Mesodermal cell (in vitro differentiated cells): Measurements from ENCODE around the gene PDF.

Experiments used
- H3K27ac ChIP-seq: 2 replicates; pipeline ENCODE4 v1.7.0; 2013; ENCODE audit warnings: mild to moderate bottlenecking, low read depth, low read length, moderate library complexity; ENCODE audit not compliant: severe bottlenecking
- H3K36me3 ChIP-seq: 2 replicates; pipeline ENCODE4 v1.7.1; 2013; ENCODE audit warnings: mild to moderate bottlenecking, low read length, moderate library complexity; ENCODE audit not compliant: control insufficient read depth, insufficient read depth
- H3K4me1 ChIP-seq: one replicate; pipeline ENCODE4 v1.7.1; 2013; ENCODE audit warnings: mild to moderate bottlenecking, low read length; ENCODE audit not compliant: insufficient read depth, control insufficient read depth, poor library complexity, severe bottlenecking
- H3K4me3 ChIP-seq: 2 replicates; pipeline ENCODE4 v1.7.0; 2013; ENCODE audit warnings: low read length, control low read depth, mild to moderate bottlenecking; ENCODE audit not compliant: insufficient read depth, poor library complexity, severe bottlenecking; ENCODE audit errors: extremely low read depth
- H3K9me3 ChIP-seq: 2 replicates; pipeline ENCODE4 v1.7.1; 2013; ENCODE audit warnings: mild to moderate bottlenecking, low read length, moderate library complexity; ENCODE audit not compliant: control insufficient read depth
- WGBS, 2 experiments: methylation state at CpG; one replicate each; pipeline ENCODE4 v1.1.5; 2013; ENCODE audit warnings: missing lambda C conversion rate in 2 of 2; ENCODE audit not compliant: insufficient coverage in 2 of 2; 5-methylcytosine and 5-hydroxymethylcytosine counted together

The PDF gene

DNA sequence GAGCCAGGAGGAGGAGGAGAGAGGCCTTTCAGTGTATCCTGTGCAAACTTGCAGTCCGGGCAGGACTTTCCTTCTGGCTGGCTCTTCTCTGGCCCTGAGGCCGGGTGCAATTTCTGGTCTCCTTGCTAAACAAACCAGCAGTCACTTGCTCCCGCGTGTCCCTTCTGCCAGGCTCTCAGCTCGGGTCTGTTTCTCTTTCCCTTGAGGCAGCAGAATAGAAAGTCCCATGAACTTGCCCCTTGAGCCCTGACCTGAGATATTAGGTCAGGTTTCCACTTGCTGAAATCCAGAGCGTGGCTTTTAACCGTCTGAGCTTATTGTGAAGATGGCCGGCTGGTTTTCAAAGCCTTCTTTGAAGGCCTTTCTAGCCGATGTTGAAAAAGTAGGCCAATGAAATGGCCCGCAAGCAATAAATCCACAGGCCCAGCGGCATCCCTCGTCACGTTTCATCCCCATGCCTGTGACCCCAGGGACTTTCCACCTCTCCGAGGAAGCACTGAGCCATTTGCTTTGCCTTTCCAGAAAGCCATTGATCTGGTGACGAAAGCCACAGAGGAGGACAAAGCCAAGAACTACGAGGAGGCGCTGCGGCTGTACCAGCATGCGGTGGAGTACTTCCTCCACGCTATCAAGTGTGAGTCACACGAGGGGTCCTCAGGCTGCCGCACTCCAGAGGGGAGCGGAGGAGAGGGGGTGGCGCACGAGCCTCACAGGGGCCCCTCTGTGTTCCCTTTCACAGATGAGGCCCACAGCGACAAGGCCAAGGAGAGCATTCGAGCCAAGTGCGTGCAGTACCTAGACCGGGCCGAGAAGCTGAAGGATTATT, 14.7 kb downstream of the PDF start:
- Histone ChIP-seq H3K27ac (no peak overlapping the region), H3K9me3 (no peaks in the 10 kb centered on the region), H3K36me3 (peaks cover 64% of the 10 kb centered on the region), H3K4me3 (no peak overlapping the region), H3K4me1 (no peaks in the 10 kb centered on the region)
- 96 to 97% methylated on average over 28 to 30 of the region's 30 CpGs for WGBS, 2 experiments

DNA sequence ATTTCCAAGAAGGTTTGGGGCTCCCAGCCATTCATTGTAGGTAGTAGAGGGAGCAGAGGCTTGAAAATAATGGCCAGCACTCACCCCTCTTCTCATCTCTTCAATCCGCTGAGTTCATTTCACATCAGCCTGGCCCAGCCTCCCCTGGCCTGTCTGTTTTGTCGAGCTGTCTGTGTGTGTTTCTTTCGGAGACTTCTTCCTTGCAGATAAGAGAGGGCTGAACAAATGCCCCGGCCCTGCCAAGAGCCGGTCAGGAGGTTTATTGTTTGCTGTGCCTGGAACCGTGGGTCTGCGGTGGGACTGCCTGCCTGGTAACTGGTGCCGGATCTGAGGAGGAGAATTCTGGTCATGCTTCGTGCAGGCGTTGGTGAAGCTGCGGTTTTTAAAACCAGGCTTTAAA, 15.9 kb downstream of the PDF start:
- Histone ChIP-seq H3K36me3 (peaks cover 52% of the 10 kb centered on the region), H3K4me1 (no peaks in the 10 kb centered on the region)

DNA sequence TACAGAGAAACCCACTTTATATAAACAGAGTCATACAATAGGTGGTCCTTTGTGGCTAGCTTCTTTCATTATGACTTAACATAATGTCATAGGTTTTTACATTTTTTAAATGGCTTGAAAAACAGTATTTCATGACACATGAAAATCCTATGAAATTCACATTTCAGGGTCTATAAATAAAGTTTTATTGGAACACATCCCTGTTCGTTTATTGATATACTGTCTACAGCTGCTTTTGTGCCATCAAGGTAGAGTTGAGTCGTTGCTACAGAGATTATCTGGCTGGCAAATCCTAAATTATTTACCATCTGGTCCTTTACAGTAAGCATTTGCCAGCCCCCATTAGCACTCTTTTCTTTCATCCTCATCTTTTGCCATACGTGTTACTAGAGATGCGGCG, 16.9 kb downstream of the PDF start:
- H3K4me1 ChIP-seq = no peaks in the 10 kb centered on the region
- H3K9me3 ChIP-seq = no peaks in the 10 kb centered on the region
- no peak overlapping the region for H3K27ac ChIP-seq
- no peak overlapping the region for H3K4me3 ChIP-seq
- WGBS, 2 experiments = 96 to 100% methylated on average over 2 to 5 of the region's 5 CpGs
- H3K36me3 ChIP-seq = peaks cover 42% of the 10 kb centered on the region

More for the DNA sequence above, 15.9 kb downstream of the PDF start:
- no peaks in the 10 kb centered on the region for H3K9me3 ChIP-seq
- no peak overlapping the region for H3K4me3 ChIP-seq
- 93% methylated on average over 10 to 11 of the region's 11 CpGs for WGBS, 2 experiments
- H3K27ac ChIP-seq = no peak overlapping the region

DNA sequence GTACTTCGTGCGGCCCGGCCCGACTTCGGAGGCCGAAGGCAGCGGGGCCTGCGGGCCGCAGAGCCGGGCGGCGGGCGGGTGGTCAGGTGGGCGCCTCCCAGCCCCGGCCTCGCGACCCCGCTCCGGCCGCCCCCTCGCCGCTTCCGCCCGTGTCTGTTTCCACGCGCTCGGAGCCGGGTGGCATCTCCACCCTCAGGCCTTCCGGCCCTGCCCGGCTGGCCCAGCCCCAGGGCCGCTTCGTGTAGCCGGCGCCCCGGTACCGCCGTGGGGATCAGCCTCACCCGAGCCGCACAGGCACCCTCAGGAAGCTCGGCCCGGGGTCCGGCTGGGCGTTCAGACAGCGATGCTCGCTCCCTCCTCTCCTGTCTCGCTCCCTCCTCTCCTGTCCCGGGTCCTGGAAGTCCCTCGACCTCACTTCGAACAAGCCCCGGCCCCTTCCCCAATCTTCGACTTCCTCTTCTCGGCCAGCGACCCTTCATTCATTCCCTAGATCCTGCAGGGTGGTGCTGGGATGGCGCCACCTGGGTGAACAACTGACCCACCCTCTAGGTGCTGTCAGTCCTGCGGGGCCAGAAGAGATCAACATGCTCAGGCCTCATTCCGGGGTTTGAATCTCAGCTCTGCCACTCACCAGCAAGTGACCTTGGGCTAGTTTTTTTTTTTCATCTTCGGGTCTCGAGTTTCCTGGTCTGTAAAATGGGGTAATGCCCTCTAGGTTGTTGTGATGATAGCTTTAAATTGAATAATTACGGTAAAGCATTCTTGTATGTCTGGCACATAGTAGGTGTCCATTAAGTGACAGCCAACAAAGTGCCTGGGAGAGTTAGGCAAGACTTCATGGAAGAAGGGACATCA, 18.6 kb downstream of the PDF start:
- H3K4me1 ChIP-seq = no peaks in the 10 kb centered on the region
- H3K36me3 ChIP-seq = peaks cover 31% of the 10 kb centered on the region
- 3% methylated on average over 55 to 57 of the region's 59 CpGs for WGBS, 2 experiments
- H3K4me3 ChIP-seq = peak overlapping the region; percentile 78
- H3K27ac ChIP-seq = peak overlapping the region; percentile 55
- no peaks in the 10 kb centered on the region for H3K9me3 ChIP-seq

DNA sequence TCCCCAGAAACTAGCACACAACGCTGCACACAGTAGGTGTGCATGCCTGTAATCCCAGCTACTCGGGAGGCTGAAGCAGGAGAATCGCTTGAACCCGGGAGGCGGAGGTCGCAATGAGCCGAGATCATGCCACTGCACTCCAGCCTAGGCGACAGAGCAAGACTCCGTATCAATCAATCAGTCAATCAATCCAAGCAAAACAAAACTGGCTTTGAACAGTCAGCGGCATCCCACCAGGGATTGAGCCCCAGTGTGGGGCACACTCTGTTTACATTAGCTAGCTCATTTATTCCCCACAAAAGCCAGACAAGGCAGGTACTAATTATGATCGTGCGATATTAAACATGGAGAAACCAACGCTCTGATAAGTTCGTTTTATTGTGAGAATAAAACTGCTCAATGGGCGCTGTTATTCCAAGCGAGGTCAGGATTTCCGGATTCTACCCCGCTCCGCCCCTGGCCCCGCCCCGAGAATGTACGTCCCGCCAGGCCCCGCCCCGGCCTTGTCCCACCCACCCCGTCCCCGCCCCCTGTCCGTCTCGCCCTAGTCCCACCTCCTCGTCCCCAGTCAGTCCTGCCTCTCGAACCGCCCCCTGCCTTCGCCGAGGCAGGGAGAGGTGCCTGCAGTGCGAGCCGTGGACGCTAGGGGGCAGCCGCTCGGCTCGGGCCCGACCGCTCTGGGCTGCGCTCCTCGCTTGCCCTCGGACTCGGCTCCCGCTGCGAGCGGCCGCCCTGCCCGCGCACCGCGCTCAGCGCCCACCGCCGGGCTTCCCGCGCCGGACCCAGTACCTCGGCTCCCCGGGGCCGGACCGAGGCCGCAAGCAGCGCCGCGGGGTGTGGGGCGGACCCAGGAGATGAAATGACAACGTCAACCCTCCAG, 19.5 kb downstream of the PDF start, which contains the start of gene VPS4A:
TSS of gene VPS4A (plus strand) at position 698 of the 880 bp plus-strand sequence. CDS start at position 860, 162 bp downstream.
- peak within 1 kb of the TSS; percentile 55 for H3K27ac ChIP-seq
- H3K9me3 ChIP-seq = no peaks in the 10 kb centered on the region
- no peaks in the 10 kb centered on the region for H3K4me1 ChIP-seq
- peak within 1 kb of the TSS; percentile 78 for H3K4me3 ChIP-seq
- H3K36me3 ChIP-seq = peaks cover 23% of the 10 kb centered on the region
- WGBS, 2 experiments = 8 to 18% methylated on average over 39 to 52 of the region's 70 CpGs

DNA sequence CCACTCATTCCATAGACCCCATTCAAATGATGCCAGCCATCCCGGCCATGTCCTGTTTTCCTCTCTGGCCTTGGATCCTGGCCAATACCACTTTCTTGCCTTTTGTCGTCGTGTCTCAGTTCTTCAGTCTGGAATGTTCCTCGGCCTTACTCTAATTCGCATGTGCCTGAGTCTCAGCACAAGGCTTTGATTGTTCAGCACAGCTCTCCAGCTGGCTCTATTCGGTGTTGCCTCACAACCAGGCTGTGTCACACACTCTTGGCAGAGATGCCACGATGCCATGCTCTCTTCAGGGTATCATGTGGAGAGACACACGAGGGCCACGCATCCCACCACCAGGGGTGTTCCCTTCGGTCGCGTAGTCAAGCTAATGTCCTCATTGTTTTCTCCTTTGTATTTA, 21.1 kb downstream of the PDF start:
- 87 to 91% methylated on average over 8 to 9 of the region's 12 CpGs for WGBS, 2 experiments
- peaks cover 8% of the 10 kb centered on the region for H3K36me3 ChIP-seq
- no peak overlapping the region for H3K27ac ChIP-seq
- H3K4me3 ChIP-seq = no peak overlapping the region
- H3K9me3 ChIP-seq = no peaks in the 10 kb centered on the region
- H3K4me1 ChIP-seq = no peaks in the 10 kb centered on the region

DNA sequence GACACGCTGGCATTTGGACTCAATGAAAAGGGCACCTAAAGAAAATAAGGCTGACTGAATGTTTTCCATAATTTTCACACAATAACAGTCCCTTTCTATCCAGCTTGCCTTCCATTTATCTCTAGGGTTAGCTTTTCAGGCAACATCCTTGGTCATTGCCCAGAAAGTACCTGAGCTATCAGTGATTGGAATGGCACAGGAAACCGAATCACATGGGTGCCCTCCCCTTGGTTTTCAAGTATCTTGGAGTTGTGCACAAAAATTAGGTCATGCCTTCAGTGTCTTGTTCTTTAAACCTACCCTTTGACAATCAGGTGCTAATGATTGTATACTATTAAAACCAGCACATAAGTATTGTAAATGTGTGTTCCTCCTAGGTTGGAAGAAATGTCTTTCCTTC, 22.5 kb downstream of the PDF start:
- no peaks in the 10 kb centered on the region for H3K9me3 ChIP-seq
- H3K36me3 ChIP-seq = peaks cover 2% of the 10 kb centered on the region
- no peak overlapping the region for H3K4me3 ChIP-seq
- whole genome bisulfite sequencing, 2 experiments = 100% methylated on average over 1 to 2 of the region's 2 CpGs
- H3K27ac ChIP-seq = no peak overlapping the region
- H3K4me1 ChIP-seq = no peaks in the 10 kb centered on the region

DNA sequence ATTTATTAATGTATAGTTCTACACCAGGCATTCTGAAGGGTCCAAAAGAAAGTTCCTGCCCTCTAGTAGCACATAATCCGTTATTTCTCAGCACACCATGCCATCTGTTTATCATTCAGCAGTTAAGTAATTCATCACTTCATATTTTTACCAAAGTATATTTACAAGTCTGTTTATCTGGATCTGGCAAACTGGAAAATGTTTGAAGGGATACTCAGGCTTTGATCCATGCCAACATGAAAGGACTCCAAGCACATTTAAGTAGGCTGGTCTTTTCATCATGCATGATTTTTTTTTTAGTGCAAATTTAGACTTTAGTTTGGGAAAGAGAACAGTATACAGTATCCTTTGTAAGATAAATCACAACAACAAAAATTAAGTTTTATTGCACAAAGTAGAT, 23.3 kb downstream of the PDF start:
- peaks cover 4% of the 10 kb centered on the region for H3K36me3 ChIP-seq
- no peaks in the 10 kb centered on the region for H3K4me1 ChIP-seq
- H3K9me3 ChIP-seq = no peaks in the 10 kb centered on the region
- H3K27ac ChIP-seq = no peak overlapping the region
- no CpG with 5 or more reads among the region's 1 CpG for WGBS, 2 experiments
- no peak overlapping the region for H3K4me3 ChIP-seq

DNA sequence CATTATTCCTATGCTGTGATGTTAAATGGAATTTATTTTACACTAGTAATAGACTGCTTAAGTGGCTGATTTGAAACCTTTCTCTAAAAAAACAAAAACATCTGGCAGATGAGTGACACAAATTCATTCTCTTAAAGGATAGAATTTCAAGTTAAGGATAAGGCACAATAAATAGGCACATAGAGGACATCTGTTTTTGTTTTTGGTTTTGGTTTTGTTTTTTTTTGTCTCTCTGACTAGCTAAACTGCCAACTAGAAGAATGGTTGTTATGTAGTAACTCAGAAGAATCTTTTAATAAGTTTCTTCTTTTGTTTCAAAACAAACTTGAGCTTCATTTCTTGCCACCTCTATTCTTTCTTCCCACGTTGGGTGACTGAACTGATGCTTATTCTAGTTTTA, 24.4 kb downstream of the PDF start:
- Histone ChIP-seq H3K36me3 (peaks cover 6% of the 10 kb centered on the region), H3K27ac (no peak overlapping the region), H3K4me1 (no peaks in the 10 kb centered on the region), H3K9me3 (no peaks in the 10 kb centered on the region), H3K4me3 (no peak overlapping the region)
- WGBS, 2 experiments = no CpG with 5 or more reads among the region's 1 CpG

DNA sequence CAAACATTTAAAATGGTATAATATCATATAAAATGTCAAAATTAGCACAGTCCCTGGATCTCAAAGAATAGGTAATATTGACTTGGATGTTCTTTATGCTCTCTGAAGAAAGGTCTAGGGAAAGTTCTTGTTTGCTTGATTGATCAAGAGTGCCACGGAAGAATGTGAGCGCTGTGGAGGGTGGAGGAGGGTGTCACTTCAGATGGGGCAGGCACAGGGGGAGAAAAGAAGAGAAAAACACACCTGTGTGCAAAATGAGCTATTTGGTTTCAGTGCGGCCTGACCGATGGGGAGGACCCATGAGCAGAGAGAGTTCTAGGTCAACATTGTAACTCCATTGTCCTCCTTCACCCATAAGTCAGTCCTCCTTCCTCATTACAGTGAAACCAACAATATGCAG, 28.1 kb downstream of the PDF start:
- Histone ChIP-seq H3K4me3 (no peak overlapping the region), H3K4me1 (no peaks in the 10 kb centered on the region), H3K9me3 (no peaks in the 10 kb centered on the region), H3K27ac (no peak overlapping the region), H3K36me3 (peaks cover 24% of the 10 kb centered on the region)
- WGBS, 2 experiments = 95% methylated on average over 2 to 4 of the region's 4 CpGs
